AG09309 (cell line): Measurements from ENCODE around the gene POP7.

Experiments
- DNase-seq: peaks from one replicate; pipeline ENCODE4 v3.0.0-alpha.2; 2010; ENCODE audit warnings: low read depth
- H3K4me3 ChIP-seq: 2 replicates; pipeline ENCODE4 v1.5.1; 2011; ENCODE audit warnings: mild to moderate bottlenecking, low read depth, low read length, moderate library complexity; ENCODE audit not compliant: control insufficient read depth
- CTCF ChIP-seq: IDR thresholded peaks from 2 replicates; pipeline ENCODE4 v1.5.1; 2011; ENCODE audit warnings: mild to moderate bottlenecking, low read depth, low read length, inconsistent platforms; ENCODE audit not compliant: insufficient read depth, control insufficient read depth; ENCODE audit errors: missing control alignments

Gene POP7

GRCh38 chr7:100671353-100672327 lies 34.3 kb upstream of the POP7 start:
- DNase-seq = no peak
- H3K4me3 ChIP-seq = no peak overlapping the region
- TF ChIP-seq CTCF = no peak

- no peak for TF ChIP-seq CTCF
- peak within 1 kb of the TSS; percentile 99 for H3K4me3 ChIP-seq
- peak; percentile 97 for DNase-seq
These were observed 32.5 kb upstream of the POP7 start, which contains the start of gene GNB2 for GRCh38 chr7:100673302-100673941. Gene GNB2, plus strand, starts transcription at chr7:100673740. Its CDS starts 2,526 bp downstream, at chr7:100676266.

DNA sequence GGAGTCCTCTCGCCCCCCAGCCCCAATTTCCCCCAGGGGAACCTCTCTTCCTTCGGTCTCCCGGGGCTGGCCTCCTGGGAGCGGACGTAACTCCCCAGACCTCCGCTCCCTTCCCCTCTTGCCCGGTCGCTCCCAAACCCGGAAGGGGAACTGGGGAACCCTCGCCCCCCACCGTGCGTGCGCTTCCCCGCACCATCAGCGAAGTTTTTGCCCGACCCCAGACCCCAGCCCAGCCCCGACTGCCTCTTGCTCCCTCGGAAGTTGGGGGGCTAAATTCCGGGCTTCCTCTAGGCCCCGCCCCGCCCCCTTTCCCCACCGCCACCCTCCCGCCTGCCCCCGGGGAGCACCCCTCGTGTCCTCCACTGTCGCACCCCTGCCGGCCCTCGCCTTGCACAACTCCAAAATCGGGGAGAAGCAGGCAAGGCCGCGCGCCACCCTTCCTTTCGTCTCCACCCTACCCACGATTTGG lies 31.9 kb upstream of the POP7 start:
- peak overlapping the region; percentile 99 for H3K4me3 ChIP-seq
- no peak for TF ChIP-seq CTCF
- no peak for DNase-seq

DNA sequence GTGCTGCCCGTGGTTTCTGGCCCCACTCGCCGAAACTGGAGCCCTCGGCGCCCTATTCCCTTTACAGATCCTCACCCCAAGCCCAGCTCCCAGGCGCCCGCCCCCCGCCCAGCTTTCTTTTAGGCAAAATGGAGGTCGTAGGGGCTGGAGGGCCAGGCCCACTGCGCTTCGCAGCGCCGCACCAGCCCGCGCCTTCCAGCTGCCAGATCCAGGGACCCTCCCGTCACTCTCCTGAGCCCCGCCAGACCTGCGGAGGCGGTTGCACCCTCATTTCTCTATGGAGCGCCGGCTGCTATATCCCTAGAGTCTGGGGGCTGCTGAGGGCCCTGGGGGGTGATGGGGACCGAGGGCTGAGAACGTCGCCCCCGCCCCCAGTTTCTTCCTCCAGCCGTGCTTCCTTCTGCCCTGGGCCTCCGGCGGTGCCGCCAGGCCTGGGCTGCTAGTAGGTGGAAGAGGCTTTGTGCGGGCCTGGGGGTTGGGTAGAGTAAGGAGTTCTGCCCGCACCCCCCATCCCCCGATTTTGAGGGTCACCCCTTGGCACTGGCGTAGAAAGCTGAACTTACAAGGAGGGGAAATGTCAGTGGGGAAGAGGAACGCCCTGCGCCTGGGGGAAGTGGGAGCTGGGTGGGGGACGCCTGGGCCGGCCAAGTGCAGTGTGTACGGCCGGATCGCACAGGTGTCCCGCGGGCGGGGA lies 31.4 kb upstream of the POP7 start:
- no peak for TF ChIP-seq CTCF
- DNase-seq = no peak
- H3K4me3 ChIP-seq = peak overlapping the region; percentile 99

GRCh38 chr7:100675105-100675451 lies 30.8 kb upstream of the POP7 start:
- peak overlapping the region; percentile 99 for H3K4me3 ChIP-seq
- TF ChIP-seq CTCF = no peak
- no peak for DNase-seq

GRCh38 chr7:100675581-100676350 lies 30.2 kb upstream of the POP7 start:
- TF ChIP-seq CTCF = no peak
- no peak for DNase-seq
- H3K4me3 ChIP-seq = peak overlapping the region; percentile 99
